ENCODE results near the gene DCP1B.
A peak's percentile ranks its signal among the peaks of the same experiment; 100 is the strongest.

The DCP1B gene

DNA sequence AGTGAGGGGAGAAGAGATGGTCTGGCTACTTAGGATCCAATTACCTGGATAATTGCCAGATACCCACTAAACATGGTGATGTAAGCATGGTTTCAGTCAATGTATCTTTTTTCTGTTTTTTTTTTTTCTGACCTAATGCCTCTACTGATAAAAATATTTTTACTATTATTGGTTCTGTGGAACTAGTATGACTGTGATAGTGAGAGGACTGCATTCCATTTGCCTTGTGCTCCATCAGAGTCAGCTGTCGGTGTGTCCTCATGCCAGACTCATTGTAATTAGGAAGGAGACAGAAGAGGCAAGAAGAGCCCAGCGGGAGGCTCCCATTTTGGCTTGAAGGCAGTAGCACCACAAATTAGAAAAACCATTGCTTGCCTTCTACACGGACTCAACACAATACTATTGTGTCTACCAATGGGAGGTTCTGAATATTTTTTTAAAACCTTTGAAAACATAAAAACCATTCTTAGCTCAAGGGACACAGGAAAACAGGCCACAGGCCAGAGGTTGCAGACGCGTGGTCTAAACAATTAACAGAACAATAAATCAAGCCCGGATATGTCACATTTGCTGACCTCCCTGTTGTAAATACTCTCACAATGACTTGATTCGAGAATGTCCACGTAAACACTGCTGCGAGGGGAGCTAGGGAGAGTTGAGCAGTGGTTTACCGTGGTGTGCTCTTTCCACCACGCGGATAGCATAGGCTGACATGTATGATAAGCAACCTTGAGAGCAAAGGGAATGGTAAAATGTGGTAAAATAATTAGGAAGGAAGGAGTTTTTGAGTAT lies 13.5 kb upstream of the DCP1B start:
- no peak for DNase-seq (ENCODE audit: low spot score)

DNA sequence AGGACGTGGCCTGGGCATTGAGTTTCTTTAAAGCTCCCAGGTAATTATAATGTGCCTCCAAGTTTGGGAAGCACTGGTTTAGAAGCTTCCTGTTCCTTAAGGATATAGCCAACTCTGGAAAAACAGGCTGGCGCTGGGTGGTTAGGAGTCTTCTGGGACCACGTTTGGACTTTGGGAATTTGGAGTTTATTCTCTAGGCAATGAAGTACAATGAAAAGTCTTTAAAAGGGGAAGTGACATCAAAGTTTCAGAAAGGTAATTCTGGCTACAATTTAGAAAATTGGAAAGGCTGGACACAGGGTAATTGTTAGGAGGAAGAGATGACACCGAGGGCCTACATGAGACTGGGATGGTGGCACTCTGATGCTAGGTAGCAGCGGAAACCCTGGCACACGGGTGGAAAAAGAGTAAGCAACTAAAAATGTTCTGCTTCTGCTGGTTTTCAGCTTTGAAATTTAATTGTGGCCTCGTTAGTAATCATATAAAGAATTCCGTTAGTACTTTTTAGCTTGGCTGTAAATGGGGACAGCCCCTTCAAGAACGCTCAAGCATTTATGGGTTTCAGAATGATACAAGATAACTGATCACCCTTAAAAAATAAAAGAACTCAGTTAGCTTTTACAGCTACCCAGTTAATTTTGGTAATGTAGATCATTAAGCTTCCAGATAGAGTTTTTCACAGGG lies 12.7 kb upstream of the DCP1B start:
- no peak for DNase-seq (ENCODE audit: low spot score)

DNA sequence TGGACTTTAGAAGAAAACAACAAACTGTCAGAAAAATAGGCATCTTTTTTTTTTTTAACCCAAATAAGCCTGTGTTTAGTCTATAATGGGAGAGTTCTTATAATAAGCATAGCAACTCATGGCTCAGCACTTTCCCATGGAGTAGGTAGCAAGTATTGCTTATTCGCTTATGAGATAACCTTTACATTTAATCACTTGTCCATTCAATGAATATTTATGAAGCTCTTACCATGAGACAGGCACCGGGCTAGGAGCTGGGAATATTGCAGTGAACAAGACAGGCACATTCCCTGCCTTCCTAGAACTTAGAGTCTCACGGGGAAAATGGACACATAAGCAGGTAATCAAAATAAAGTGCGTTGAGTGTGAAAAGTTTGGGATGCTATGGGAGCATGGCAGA lies 10.0 kb upstream of the DCP1B start:
- DNase-seq (ENCODE audit: low spot score) = no peak

DNA sequence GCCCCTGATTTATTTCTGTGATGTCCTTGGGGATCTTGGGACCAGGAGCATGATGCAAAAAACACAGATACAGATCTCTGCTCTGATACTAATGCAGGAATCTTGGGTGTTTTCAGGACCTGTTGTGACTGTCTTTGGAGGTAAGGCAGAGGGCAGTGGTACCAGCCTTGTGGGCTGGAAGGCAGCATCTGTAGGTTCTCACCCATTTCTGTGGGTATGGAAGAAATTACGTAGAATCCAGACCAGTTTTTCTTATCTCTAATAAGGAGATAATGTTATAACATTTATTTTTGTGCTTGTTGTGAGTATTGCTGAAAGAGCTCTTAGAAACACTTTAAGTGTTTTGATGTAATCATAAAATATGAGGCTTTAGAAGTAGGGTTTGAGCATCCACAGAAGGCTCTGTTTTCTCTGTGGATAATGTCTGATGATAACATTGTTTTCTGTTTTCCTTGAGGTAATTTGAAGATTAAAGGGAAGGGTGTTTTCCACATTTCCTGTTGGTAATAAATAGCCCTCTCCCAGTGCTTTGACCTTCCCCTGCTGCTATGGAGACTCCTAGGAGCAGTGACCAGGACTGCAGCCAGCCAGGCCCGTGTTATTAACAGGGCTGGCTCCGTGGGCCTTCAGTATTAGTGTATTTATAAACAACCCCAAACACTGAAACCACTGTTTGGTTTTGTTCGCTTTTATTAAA lies 9.4 kb upstream of the DCP1B start:
- DNase-seq (ENCODE audit: low spot score) = no peak

DNA sequence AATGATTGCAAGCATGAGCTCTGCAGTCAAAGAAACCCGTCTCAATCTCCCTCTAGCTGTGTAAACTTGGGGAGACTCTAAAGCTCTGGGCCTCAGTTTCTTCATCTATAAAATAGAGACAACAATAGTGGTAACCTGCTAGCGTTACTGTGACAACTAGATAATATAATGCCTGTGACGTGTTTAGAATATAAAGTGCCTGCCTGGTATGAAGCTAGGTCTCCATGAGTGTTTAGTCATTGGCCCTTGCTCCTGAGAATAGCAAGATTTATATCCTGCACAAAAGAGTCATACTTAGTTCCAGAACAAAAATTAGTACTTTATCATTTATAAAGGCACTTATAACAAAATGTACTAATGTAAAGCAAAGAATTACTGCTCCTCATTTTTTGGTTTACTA lies 8.8 kb upstream of the DCP1B start:
- no peak for DNase-seq (ENCODE audit: low spot score)

DNA sequence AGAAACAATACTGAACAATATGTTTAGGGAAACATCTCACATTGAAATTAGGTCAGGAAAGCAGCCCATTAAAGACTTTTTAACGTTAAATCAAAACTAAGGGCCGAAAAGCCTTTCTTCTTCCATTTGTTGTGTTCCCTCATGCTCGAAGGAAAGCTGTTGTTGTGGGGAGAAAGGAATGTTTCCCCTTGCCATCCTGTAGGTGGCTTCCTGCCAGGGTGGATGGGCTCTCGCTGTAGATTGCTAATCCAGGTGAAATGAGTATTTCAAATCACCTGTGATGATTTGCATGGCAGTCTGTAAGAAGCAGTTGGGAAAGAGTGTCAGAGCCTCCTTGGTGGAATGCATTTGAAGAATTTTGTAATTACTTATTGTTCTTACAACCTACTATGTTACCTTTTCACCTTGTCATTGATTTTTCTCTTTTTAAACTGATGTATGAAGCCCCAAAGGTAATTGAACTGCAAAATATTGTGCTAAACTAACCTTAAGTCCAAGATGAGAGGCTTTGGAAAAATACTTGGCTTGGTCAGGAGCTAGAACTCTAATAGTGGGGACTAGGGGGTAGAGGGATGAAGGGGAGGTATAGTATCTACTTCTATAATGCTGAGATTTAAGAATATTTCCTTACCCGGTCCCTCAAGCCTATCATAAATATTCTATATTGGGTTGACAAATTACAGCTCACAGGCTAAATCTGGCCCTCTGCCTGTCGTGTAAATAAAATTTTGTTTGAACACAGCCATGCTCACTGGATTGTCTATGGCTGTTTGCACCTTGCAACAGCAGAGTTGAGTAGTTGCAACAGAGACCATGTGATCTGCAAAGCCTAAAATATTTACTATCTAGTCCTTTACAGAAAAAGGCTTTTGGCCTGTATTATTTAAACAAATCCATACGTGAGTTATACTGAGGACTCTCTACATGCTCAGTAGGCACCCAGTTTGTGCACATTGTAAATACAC lies 7.7 kb upstream of the DCP1B start:
- no peak for DNase-seq (ENCODE audit: low spot score)

DNA sequence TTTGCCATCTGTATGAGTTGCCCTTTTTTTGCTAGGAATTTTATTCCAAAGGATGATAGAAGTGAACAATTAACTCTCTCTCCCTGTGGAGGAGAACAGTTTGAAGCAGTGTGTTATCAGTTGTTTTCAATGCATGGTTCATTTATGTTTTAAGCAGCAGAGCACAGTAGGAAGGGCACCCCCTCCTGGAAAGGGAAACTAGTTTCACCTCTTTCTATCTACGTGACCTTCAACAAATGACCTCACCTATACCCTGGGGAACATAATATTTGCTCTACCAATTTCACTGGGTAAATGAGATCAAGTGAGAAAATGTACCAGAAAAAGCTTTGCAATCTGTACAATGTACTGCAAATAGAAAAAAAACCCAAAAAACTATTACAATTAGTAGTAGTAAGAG lies 5.4 kb upstream of the DCP1B start:
- peak; percentile 78 for DNase-seq (ENCODE audit: low spot score)

DNA sequence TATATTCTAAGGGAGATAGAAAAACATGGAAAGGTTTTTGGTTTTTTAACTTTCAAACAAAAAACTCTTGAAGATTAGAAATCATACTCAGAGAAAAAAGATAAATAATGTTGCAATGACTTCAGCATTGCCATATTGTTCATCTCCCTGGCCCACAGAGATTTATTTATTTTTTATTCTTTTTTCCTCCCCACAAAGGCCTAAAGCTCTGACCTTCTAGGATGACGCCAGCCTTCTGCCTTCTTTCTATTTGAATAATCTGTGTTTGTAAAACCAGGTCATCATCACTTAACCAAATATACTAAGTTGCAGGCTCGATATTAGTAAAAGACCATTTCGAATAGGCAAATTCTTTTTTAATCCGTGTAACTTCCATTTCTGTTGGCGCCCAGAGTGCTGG lies 4.4 kb upstream of the DCP1B start:
- DNase-seq (ENCODE audit: low spot score) = no peak

DNA sequence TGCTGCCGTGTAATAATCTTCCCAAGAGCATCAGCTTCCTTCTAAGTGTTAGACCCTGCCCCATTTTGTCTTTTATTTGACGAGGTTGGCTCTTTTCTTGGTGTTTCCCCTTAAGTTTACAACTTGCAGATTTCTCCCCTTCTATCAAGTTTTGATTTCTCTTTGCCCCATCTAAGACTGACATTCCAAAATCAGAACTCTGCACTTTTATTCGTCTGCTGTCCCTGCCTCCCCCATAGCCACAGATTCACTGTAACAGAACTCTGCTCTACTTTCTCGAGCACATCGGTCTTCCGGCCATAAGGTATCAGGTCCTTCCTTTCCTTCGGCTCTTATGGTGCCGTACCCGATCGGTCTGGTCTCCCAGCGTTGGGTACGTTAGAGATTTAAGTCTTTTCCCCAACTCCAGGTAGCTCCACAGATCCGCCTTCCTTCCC lies 563 bp downstream of the DCP1B start:
- peak; percentile 62 for DNase-seq (ENCODE audit: low spot score)

DNA sequence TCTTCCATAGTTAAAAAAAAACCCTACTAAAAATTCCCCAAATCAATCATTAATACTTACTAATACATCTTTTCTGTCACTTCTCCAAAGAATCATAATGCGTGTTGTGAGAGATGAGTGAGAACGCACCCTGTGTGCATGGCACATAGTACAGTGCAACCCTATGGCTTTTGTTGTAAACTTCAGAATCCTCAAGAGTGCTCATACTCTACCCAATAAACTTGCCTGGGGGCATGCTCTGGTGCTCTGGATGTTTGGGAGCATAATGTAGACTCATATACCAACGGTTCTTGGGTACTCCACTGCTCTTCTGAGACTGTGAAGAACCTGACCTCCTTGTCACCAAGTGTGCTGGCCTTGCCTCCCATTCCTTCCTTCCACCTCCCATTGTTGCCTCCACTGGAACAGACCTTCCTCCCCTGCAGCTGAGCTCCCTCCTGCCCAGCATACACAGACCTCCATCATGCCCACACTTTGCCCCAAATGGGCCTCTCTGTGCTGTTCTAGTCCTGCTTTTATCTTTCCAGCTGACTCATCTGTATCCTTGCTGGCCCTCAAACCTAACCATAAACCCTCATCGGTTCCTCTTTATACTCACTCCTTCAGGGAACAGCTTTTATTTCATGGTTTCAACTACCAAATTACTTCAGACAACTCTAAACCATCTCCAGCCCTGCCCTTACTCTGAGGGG lies 8.9 kb downstream of the DCP1B start:
- DNase-seq (ENCODE audit: low spot score) = no peak

DNA sequence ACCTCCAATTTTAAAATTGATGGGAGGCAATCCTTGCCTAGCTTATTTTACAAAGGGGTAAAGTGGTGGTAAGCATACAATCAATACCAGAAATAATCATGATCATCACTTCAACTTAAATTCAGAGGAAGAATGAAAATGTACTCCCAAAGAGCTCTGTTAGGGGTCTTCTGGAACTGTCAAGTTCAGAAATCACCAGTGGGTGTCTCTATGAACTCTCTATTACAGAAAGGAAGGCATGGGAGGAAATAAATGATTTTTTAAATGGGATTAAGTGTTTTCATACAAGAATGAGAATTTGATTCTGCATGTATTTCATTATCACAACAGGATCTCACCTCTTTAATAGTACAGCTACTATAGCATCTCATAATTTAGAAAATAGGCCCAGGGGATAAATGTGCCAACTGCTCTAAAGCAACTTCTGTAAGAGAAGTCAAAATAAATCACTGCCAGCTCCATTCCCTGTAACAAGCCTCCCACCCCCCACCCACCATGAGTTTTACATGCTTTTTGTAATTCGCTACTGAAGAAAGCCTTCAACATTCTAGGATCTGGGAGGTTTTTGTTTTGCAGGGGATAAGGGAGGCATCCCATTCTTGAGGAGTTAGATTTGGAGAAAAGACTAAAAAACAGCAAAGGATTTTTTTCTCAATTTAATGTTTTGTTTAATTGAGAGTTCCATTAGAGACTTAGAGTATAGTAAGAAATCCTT lies 9.7 kb downstream of the DCP1B start:
- DNase-seq (ENCODE audit: low spot score) = no peak

DNA sequence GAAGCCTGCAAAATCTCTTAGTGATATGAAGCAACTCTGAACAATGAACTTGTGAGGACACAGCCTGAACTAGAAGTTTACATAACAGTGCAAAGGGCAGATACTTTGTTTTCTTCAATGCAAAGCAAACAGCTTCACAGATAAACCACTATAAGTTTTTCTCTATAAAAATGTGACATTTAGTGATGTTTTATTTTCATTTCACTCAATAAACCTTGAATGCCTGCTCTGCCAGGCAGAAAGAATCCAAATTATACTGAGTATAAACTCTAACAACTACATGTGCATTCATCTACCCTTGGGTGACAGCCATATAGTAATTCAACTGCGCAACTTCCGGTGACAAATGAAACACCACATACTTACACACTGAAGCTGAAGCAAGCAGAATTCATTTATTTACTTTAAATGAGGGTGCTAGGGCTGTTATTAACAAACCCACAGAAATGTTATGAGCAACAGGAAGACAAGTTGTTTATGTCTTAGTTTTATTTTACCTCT lies 10.3 kb downstream of the DCP1B start:
- DNase-seq (ENCODE audit: low spot score) = no peak

DNA sequence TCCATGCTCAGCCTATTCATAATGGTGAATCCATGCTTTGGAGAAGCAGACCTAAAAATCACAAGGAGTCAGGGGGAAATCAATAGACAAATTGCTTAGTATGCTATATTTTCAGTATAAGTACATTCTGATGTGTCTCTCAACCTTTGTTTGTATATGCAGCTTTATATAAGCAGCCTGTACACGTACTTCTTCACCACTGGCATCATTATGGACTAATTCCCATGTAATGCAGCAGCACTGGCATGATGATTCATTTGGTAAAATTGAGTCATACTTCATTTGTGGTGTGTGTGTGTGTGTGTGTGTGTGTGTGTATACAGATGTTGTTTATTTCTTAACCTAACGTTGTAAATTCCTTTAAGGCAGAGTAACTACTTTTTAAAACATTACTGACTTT lies 10.9 kb downstream of the DCP1B start:
- no peak for DNase-seq (ENCODE audit: low spot score)

DNA sequence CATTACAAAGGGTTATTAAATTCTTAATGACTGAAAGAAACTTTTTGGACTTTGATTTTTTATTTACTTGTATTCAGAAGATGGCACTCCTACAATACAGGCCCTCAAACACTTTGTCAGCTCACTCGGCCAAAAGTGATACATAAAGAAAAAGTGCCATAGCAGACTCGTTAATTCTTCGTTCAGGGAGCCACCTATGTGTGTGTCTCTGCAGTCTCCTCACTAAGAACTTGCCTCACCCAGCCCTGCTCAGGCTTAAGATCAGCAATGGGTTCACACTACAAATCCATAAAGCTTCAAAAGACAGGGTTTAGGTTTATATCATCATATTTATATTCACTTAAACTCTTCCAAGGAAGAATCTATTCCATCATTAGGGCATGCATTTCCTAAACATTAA lies 11.5 kb downstream of the DCP1B start:
- DNase-seq (ENCODE audit: low spot score) = no peak

DNA sequence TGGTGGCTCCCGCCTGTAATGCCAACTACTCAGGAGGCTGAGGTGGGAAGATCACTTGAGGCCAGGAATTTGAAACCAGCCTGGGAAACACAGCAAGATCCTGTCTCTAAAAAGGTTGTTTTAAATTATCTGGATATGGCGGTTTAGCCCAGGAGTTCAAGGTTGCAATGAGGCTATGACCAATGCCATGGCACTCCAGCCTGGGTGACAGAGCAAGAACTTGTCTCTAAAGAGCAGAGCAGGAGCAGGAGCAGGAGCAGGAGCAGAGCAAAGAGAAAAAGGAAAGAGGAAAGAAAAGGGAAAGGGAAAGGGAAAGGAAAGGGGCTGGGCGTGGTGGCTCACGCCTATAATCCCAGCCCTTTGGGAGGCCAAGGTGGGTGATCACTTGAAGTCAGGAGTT lies 15.1 kb downstream of the DCP1B start:
- DNase-seq (ENCODE audit: low spot score) = no peak

DNA sequence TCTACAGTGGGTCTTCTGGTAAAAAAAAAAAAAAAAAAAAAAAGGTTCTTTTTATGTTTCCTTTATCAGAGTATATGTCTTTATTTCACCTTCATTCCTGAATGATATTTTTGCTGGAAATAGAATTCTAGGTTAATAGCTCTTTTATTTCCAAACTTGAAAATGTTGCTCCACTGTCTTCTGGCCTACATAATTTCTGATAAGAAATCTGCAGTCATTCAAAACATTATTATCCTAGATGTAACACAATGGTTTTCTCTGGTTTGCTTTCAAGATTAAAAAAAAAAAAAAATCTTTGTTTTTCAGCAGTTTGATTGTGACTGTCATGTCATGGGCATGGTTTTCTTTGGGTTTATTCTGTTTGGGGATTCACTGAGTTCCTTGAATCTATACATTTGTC lies 19.5 kb downstream of the DCP1B start:
- DNase-seq (ENCODE audit: low spot score) = no peak

DNA sequence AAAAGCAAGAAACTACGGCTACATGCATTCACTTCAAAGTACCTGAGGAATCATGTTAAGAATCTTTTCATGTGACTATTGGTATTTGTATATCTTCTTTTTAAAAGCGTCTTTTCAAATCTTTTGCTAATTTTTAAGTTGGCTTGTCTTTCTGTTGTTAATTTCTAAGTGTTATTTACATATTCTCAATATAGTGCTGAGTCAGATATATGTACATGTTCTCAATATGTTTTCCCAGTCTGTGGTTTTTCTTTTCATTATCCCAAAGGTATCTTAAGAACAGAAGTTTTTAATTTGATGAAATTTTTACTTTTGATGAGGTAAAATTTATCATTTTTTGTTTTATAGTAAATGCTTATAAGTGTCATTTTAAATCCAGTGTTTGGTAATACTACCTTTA lies 24.0 kb downstream of the DCP1B start:
- DNase-seq (ENCODE audit: low spot score) = no peak

DNA sequence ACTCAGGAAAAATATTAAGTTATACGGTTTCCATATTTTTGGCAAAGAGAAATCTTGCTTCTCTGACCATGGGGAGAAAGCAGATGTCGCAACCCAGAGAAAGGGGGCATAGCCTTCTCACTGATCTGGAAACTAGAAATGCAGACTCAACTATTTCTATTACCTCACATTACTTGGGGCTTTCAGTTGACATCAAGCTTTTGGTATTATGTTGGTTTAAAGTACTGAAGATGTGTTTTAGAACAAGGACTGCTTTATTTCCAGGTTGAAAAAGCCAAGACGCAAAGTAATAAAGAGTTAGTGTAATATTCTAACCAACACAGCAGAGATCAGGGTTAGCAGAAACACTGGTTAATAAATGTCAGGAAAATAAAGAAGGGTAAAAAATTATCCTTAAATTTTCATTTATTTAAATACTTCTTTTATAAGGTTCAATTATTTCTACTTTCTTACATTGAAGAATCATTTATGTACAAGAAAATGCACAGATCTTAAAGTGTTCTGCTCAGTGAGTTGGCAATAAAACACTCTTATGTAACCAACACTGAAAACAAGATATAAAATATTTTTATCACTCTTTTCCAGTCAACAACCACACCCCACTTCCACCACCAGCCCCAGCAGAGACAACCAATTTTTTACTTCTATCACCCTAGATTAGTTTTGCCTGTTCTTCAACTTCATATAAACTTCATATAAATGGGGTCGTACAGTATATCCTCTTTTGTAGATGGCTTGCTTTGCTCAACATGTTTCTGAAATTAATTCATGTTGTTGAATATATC lies 26.0 kb downstream of the DCP1B start:
- DNase-seq (ENCODE audit: low spot score) = peak; percentile 82

DNA sequence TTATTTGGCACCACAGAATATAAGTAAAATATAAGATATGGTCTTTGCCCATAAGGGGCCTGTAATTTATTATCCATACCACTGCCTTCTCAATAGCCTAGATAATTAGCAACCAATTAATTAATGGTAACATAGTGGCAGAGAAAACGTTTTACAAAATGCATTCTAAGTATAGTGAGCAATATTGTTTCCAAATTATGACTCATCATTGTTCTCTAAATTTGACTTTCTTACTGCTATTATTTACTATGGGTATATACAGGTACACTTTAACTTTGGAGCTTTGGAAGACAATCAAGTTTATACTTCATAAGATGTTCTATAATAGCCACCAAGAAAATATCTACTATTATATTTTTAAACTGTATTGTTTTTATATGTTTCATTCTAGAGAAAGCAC lies 26.7 kb downstream of the DCP1B start:
- no peak for DNase-seq (ENCODE audit: low spot score)

DNA sequence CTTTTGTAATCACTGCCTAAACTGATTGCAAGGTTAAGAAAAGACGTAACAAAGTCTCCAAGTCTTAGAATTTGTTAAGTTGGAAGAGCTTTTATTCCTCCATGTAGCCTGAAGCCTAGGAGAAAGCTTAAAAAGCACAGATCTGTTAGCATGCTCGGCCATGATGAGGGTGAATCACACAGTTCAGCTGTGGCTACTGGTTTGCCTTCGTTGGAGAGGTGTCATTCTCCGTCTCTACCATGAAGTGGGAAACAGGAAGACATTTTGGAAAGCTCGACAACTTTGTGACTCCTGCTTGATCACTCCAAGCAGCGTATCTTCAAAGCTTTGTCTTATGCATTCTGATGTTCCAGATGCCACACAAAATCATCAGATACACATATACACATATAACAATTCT lies 27.1 kb downstream of the DCP1B start:
- no peak for DNase-seq (ENCODE audit: low spot score)
